ENCODE measurements around the gene GUSB. TPM values are rescaled to one million over a fixed set of nuclear protein-coding genes. Genes with fewer than 3 reads are reported as not detected.

GUSB gene
- total and polyA plus RNA-seq, 12 donors: 19.2 to 65.4 (median 46.4) TPM

DNA sequence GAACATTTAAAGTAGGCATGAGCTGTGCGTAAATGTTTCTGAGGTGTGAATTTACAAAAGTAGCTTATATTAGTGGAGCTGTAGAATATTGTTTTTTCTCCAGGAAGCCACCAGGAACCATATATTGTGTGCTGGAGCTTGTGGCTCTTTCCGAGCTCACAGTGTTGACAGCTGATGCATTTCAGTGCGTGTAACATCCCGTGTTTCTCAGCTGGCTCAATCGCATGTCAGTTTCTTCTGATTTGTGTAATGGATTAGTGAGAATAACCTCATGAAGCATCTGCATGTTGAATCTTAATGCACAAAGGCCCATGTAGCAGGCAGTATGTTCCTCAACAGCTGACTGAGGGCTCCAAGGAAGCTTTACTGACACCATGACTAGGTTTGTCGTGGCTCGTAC, 69.8 kb downstream of the GUSB start:
- TF ChIP-seq POLR2A (IDR thresholded peaks at IDR 0.05): no peak
- TF ChIP-seq, protein P1, sequence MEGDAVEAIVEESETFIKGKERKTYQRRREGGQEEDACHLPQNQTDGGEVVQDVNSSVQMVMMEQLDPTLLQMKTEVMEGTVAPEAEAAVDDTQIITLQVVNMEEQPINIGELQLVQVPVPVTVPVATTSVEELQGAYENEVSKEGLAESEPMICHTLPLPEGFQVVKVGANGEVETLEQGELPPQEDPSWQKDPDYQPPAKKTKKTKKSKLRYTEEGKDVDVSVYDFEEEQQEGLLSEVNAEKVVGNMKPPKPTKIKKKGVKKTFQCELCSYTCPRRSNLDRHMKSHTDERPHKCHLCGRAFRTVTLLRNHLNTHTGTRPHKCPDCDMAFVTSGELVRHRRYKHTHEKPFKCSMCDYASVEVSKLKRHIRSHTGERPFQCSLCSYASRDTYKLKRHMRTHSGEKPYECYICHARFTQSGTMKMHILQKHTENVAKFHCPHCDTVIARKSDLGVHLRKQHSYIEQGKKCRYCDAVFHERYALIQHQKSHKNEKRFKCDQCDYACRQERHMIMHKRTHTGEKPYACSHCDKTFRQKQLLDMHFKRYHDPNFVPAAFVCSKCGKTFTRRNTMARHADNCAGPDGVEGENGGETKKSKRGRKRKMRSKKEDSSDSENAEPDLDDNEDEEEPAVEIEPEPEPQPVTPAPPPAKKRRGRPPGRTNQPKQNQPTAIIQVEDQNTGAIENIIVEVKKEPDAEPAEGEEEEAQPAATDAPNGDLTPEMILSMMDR (IDR thresholded peaks at IDR 0.05): no peak
- H3K4me3 ChIP-seq: no peak overlapping the region
- no peaks in the 10 kb centered on the region for H3K9me3 ChIP-seq (replicated peaks in 1 of 3)
- H3K27me3 ChIP-seq: no peaks in the 10 kb centered on the region
- DNase-seq: no peak
- intact Hi-C loops (cut with DNase I): no loop called here
- 92 to 96% (median 93%) methylated on average over 7 of the region's 7 CpGs for WGBS, 4 donors
- H3K36me3 ChIP-seq (replicated peaks in 1 of 2): no peaks in the 10 kb centered on the region
- no peaks in the 10 kb centered on the region for H3K4me1 ChIP-seq (replicated peaks in 1 of 2)
- H3K27ac ChIP-seq: no peak overlapping the region

Small RNA genes within 50 kb of the gene (small RNA-seq; reads per million reads assigned to genes)
- 0 reads per million in 2 donors for gene AC073261.1

Other genes starting within 250 kb of the GUSB start
- 10 to 100 TPM in 7 of 9 donors, 1 to 10 TPM in 2; 8.9 to 29.1 (median 13.4) TPM for gene VKORC1L1, start 109.1 kb downstream of the GUSB start, total RNA-seq
- 10 to 100 TPM in 1 of 3 donors, 1 to 10 TPM in 2; 3.7 to 47.7 (median 7.0) TPM for gene VKORC1L1, start 109.1 kb downstream of the GUSB start, polyA plus RNA-seq
- 10 to 100 TPM; 20.1 to 32.1 (median 29.8) TPM for gene ASL, start 93.6 kb upstream of the GUSB start, total RNA-seq
- 10 to 100 TPM; 12.0 to 26.2 (median 23.9) TPM for gene ASL, start 93.6 kb upstream of the GUSB start, polyA plus RNA-seq
- gene CRCP, start 132.6 kb upstream of the GUSB start, total RNA-seq: 10 to 100 TPM; 28.9 to 53.3 (median 40.1) TPM
- 10 to 100 TPM; 14.5 to 46.7 (median 21.6) TPM for gene CRCP, start 132.6 kb upstream of the GUSB start, polyA plus RNA-seq
- 10 to 100 TPM; 22.8 to 70.2 (median 31.5) TPM for gene TPST1, start 223.1 kb upstream of the GUSB start, total RNA-seq
- 10 to 100 TPM in 1 of 3 donors, 1 to 10 TPM in 2; 6.8 to 22.3 (median 7.5) TPM for gene TPST1, start 223.1 kb upstream of the GUSB start, polyA plus RNA-seq